ENCODE measurements around the gene DHRS3. TPM values are rescaled to one million over a fixed set of nuclear protein-coding genes. Genes with fewer than 3 reads are reported as not detected.

The DHRS3 gene
- total RNA-seq, 5 donors from 2014 or later (not counting 1 experiment from before 2014, with no cell fraction given): 56.4 to 107 (median 90.8) TPM

- Mint-ChIP-seq H3K9me3 (peaks cover 0 to 3% (median 2%) of the 10 kb centered on the region in 3 donors), H3K36me3 (peaks cover 24% of the 10 kb centered on the region), H3K4me1 (peaks cover 57 to 85% (median 83%) of the 10 kb centered on the region in 3 donors), H3K27me3 (no peaks in the 10 kb centered on the region), H3K4me3 (peak overlapping the region; percentile 28 to 78 (median 62)), H3K27ac (peak overlapping the region; percentile 72 to 94)
- H3K9me3 ChIP-seq: no peaks in the 10 kb centered on the region
- peak; percentile 24 to 80 (median 61) for DNase-seq
- POLR2A ChIA-PET: interaction anchor here (0.5 to 1.0 kb wide), 4 partner anchors 10 to 94 kb away, joined by 3 to 18 read pairs (median 3); partner anchors contain the start of gene DHRS3 (in 1 of the 2)
- H3K27me3 ChIP-seq (replicated peaks in 1 of 2; ENCODE audit: control insufficient read depth in 2 of 2, extremely low read depth in 1 of 2, insufficient read depth in 2 of 2, low read length in 1 of 2): no peaks in the 10 kb centered on the region
- H3K4me3 ChIP-seq (ENCODE audit: control insufficient read depth in 1 of 2, extremely low read depth in 1 of 2, low read length in 1 of 2): no peak overlapping the region
- peaks cover 18 to 50% of the 10 kb centered on the region in 2 experiments for H3K4me1 ChIP-seq (ENCODE audit: control insufficient read depth in 1 of 2, extremely low read depth in 1 of 2, insufficient read depth in 2 of 2, low read length in 2 of 2)
- H3K36me3 ChIP-seq (ENCODE audit: control insufficient read depth in 2 of 2, extremely low read depth in 1 of 2, insufficient read depth in 1 of 2, low read length in 1 of 2): peaks cover 4 to 17% of the 10 kb centered on the region in 2 donors
- WGBS (ENCODE audit: insufficient coverage): 48% methylated on average over 8 of the region's 16 CpGs
- peak overlapping the region; percentile 65 for H3K27ac ChIP-seq (ENCODE audit: low read length)
- peak; percentile 92 to 98 (median 98) for ATAC-seq (replicated peaks in 1 of 4)
- CTCF ChIA-PET: interaction anchor here in 1 of 2 donors (1.1 to 1.3 kb wide), 3 partner anchors 13 to 18 kb away, joined by 3 to 9 read pairs (median 4); partner anchors contain the start of gene DHRS3
Measured at GRCh38 chr1:12604114-12604874, 13.7 kb downstream of the DHRS3 start.

- no peaks in the 10 kb centered on the region for H3K27me3 ChIP-seq (replicated peaks in 1 of 2; ENCODE audit: control insufficient read depth in 2 of 2, extremely low read depth in 1 of 2, insufficient read depth in 2 of 2, low read length in 1 of 2)
- CTCF ChIA-PET: interaction anchor here in 1 of 2 donors (1.3 kb wide), 1 partner anchor 19 kb away, joined by 4 read pairs; no protein-coding TSS in a partner anchor
- H3K36me3 ChIP-seq (ENCODE audit: control insufficient read depth in 2 of 2, extremely low read depth in 1 of 2, insufficient read depth in 1 of 2, low read length in 1 of 2): peaks cover 4 to 22% of the 10 kb centered on the region in 2 donors
- WGBS (ENCODE audit: insufficient coverage): 96% methylated on average over 4 of the region's 9 CpGs
- POLR2A ChIA-PET: no interaction called here
- ATAC-seq (replicated peaks in 1 of 4) (no peak), DNase-seq (no peak)
- no peak overlapping the region for H3K4me3 ChIP-seq (ENCODE audit: control insufficient read depth in 1 of 2, extremely low read depth in 1 of 2, low read length in 1 of 2)
- H3K9me3 ChIP-seq: no peaks in the 10 kb centered on the region
- H3K27ac ChIP-seq (ENCODE audit: low read length): peak overlapping the region; percentile 65
- Mint-ChIP-seq H3K27ac (peak overlapping the region; percentile 72 to 94), H3K4me3 (peak overlapping the region in 2 of 3 donors; percentile 9 to 37), H3K36me3 (peaks cover 18% of the 10 kb centered on the region), H3K4me1 (peaks cover 52 to 85% (median 82%) of the 10 kb centered on the region in 3 donors), H3K27me3 (no peaks in the 10 kb centered on the region), H3K9me3 (peaks cover 0 to 3% (median 2%) of the 10 kb centered on the region in 3 donors)
- peaks cover 18 to 51% of the 10 kb centered on the region in 2 experiments for H3K4me1 ChIP-seq (ENCODE audit: control insufficient read depth in 1 of 2, extremely low read depth in 1 of 2, insufficient read depth in 2 of 2, low read length in 2 of 2)
Measured at GRCh38 chr1:12603224-12603623, 14.8 kb downstream of the DHRS3 start.

GRCh38 chr1:12602659-12603024 lies 15.4 kb downstream of the DHRS3 start:
- Mint-ChIP-seq H3K36me3 (peaks cover 12% of the 10 kb centered on the region), H3K4me3 (peak overlapping the region in 1 of 3 donors; percentile 37), H3K4me1 (peaks cover 50 to 89% (median 85%) of the 10 kb centered on the region in 3 donors), H3K27ac (peak overlapping the region; percentile 72 to 94), H3K9me3 (peaks cover 0 to 3% (median 2%) of the 10 kb centered on the region in 3 donors), H3K27me3 (no peaks in the 10 kb centered on the region)
- peaks cover 4 to 22% of the 10 kb centered on the region in 2 donors for H3K36me3 ChIP-seq (ENCODE audit: control insufficient read depth in 2 of 2, extremely low read depth in 1 of 2, insufficient read depth in 1 of 2, low read length in 1 of 2)
- DNase-seq (no peak), ATAC-seq (replicated peaks in 1 of 4) (no peak)
- H3K4me3 ChIP-seq (ENCODE audit: control insufficient read depth in 1 of 2, extremely low read depth in 1 of 2, low read length in 1 of 2): no peak overlapping the region
- peaks cover 18 to 57% of the 10 kb centered on the region in 2 experiments for H3K4me1 ChIP-seq (ENCODE audit: control insufficient read depth in 1 of 2, extremely low read depth in 1 of 2, insufficient read depth in 2 of 2, low read length in 2 of 2)
- CTCF ChIA-PET: interaction anchor here in 1 of 2 donors (3.0 kb wide), 1 partner anchor 15 kb away, joined by 47 read pairs; the partner anchor contains the start of gene DHRS3
- H3K27ac ChIP-seq (ENCODE audit: low read length): no peak overlapping the region
- H3K9me3 ChIP-seq: no peaks in the 10 kb centered on the region
- WGBS (ENCODE audit: insufficient coverage): 98% methylated on average over 5 of the region's 6 CpGs
- H3K27me3 ChIP-seq (replicated peaks in 1 of 2; ENCODE audit: control insufficient read depth in 2 of 2, extremely low read depth in 1 of 2, insufficient read depth in 2 of 2, low read length in 1 of 2): no peaks in the 10 kb centered on the region
- POLR2A ChIA-PET: no interaction called here

GRCh38 chr1:12601700-12602658 lies 16.0 kb downstream of the DHRS3 start:
- H3K4me3 Mint-ChIP-seq: no peak overlapping the region
- peaks cover 57 to 89% (median 85%) of the 10 kb centered on the region in 3 donors for H3K4me1 Mint-ChIP-seq
- Histone ChIP-seq H3K36me3 (ENCODE audit: control insufficient read depth in 2 of 2, extremely low read depth in 1 of 2, insufficient read depth in 1 of 2, low read length in 1 of 2) (peaks cover 4 to 22% of the 10 kb centered on the region in 2 donors), H3K27ac (ENCODE audit: low read length) (no peak overlapping the region), H3K27me3 (replicated peaks in 1 of 2; ENCODE audit: control insufficient read depth in 2 of 2, extremely low read depth in 1 of 2, insufficient read depth in 2 of 2, low read length in 1 of 2) (no peaks in the 10 kb centered on the region), H3K9me3 (no peaks in the 10 kb centered on the region), H3K4me3 (ENCODE audit: control insufficient read depth in 1 of 2, extremely low read depth in 1 of 2, low read length in 1 of 2) (no peak overlapping the region), H3K4me1 (ENCODE audit: control insufficient read depth in 1 of 2, extremely low read depth in 1 of 2, insufficient read depth in 2 of 2, low read length in 2 of 2) (peaks cover 22 to 59% of the 10 kb centered on the region in 2 experiments)
- no peaks in the 10 kb centered on the region for H3K9me3 Mint-ChIP-seq
- no peaks in the 10 kb centered on the region for H3K27me3 Mint-ChIP-seq
- ChIA-PET CTCF (interaction anchor here (0.5 to 3.0 kb wide), 8 partner anchors 10 to 364 kb away, joined by 3 to 47 read pairs (median 4); partner anchors contain the start of gene DHRS3 (in 1 of the 2)), POLR2A (no interaction called here)
- peak overlapping the region; percentile 79 to 94 for H3K27ac Mint-ChIP-seq
- WGBS (ENCODE audit: insufficient coverage): 88% methylated on average over 10 of the region's 13 CpGs
- peaks cover 7% of the 10 kb centered on the region for H3K36me3 Mint-ChIP-seq
- DNase-seq (peak in 2 of 35 experiments; percentile 14 to 23), ATAC-seq (replicated peaks in 1 of 4) (no peak)

GRCh38 chr1:12600880-12601633 lies 17.0 kb downstream of the DHRS3 start:
- DNase-seq: peak in 34 of 35 experiments; percentile 32 to 80 (median 61)
- ATAC-seq (replicated peaks in 1 of 4): peak in 2 of 4 experiments; percentile 40 to 58
- Histone ChIP-seq H3K36me3 (ENCODE audit: control insufficient read depth in 2 of 2, extremely low read depth in 1 of 2, insufficient read depth in 1 of 2, low read length in 1 of 2) (peaks cover 4 to 22% of the 10 kb centered on the region in 2 donors), H3K27me3 (replicated peaks in 1 of 2; ENCODE audit: control insufficient read depth in 2 of 2, extremely low read depth in 1 of 2, insufficient read depth in 2 of 2, low read length in 1 of 2) (no peaks in the 10 kb centered on the region), H3K27ac (ENCODE audit: low read length) (no peak overlapping the region), H3K9me3 (no peaks in the 10 kb centered on the region), H3K4me1 (ENCODE audit: control insufficient read depth in 1 of 2, extremely low read depth in 1 of 2, insufficient read depth in 2 of 2, low read length in 2 of 2) (peaks cover 27 to 65% of the 10 kb centered on the region in 2 experiments), H3K4me3 (ENCODE audit: control insufficient read depth in 1 of 2, extremely low read depth in 1 of 2, low read length in 1 of 2) (no peak overlapping the region)
- Mint-ChIP-seq H3K27ac (peak overlapping the region; percentile 22 to 57), H3K4me1 (peaks cover 57 to 88% (median 87%) of the 10 kb centered on the region in 3 donors), H3K9me3 (no peaks in the 10 kb centered on the region), H3K4me3 (no peak overlapping the region), H3K36me3 (peaks cover 3% of the 10 kb centered on the region), H3K27me3 (no peaks in the 10 kb centered on the region)
- 61% methylated on average over 9 of the region's 9 CpGs for WGBS (ENCODE audit: insufficient coverage)
- ChIA-PET POLR2A (no interaction called here), CTCF (interaction anchor here (0.5 to 3.0 kb wide), 7 partner anchors 9 to 363 kb away, joined by 3 to 47 read pairs (median 4); partner anchors contain the start of gene DHRS3 (in 1 of the 2))

Data from T-cell (primary cell).